ENCODE data around the gene DNASE1L3. TPM values are rescaled to one million over a fixed set of nuclear protein-coding genes. Genes with fewer than 3 reads are reported as not detected.

The DNASE1L3 gene
- total and polyA plus RNA-seq, 2 donors (not counting 1 experiment from before 2014, with no cell fraction given), result not detected

DNA sequence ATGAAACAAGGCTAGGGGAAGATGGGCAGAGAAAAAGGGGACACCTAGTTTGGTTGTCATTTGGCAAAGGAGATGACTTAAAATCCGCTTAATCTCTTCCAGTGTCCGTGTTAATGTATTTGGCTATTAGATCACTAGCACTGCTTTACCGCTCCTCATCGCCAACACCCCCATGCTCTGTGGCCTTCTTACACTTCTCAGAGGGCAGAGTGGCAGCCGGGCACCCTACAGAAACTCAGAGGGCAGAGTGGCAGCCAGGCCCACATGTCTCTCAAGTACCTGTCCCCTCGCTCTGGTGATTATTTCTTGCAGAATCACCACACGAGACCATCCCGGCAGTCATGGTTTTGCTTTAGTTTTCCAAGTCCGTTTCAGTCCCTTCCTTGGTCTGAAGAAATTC lies 39.6 kb downstream of the DNASE1L3 start:
- no peak overlapping the region for H3K4me2 ChIP-seq (ENCODE audit: extremely low read depth, insufficient read depth, low read length)
- H3K36me3 ChIP-seq (ENCODE audit: control insufficient read depth, insufficient read depth, low read length), result peaks cover 15% of the 10 kb centered on the region
- H3K9me3 ChIP-seq (ENCODE audit: control insufficient read depth, insufficient read depth, low read depth, low read length), result no peaks in the 10 kb centered on the region
- H3K79me2 ChIP-seq (ENCODE audit: control insufficient read depth, insufficient read depth, low read length), result no peaks in the 10 kb centered on the region
- TF ChIP-seq EZH2 (IDR thresholded peaks at IDR 0.05; ENCODE audit: low read length, missing control alignments), result no peak
- TF ChIP-seq, protein P1, sequence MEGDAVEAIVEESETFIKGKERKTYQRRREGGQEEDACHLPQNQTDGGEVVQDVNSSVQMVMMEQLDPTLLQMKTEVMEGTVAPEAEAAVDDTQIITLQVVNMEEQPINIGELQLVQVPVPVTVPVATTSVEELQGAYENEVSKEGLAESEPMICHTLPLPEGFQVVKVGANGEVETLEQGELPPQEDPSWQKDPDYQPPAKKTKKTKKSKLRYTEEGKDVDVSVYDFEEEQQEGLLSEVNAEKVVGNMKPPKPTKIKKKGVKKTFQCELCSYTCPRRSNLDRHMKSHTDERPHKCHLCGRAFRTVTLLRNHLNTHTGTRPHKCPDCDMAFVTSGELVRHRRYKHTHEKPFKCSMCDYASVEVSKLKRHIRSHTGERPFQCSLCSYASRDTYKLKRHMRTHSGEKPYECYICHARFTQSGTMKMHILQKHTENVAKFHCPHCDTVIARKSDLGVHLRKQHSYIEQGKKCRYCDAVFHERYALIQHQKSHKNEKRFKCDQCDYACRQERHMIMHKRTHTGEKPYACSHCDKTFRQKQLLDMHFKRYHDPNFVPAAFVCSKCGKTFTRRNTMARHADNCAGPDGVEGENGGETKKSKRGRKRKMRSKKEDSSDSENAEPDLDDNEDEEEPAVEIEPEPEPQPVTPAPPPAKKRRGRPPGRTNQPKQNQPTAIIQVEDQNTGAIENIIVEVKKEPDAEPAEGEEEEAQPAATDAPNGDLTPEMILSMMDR (conservative IDR thresholded peaks at IDR 0.05 in 1 of 2, IDR thresholded peaks at IDR 0.05 in 1 of 2; ENCODE audit: low read depth in 1 of 2, low read length in 2 of 2), result no peak
- H4K20me1 ChIP-seq (ENCODE audit: control insufficient read depth, extremely low read depth, insufficient read depth, low read length), result no peaks in the 10 kb centered on the region
- H3K4me1 ChIP-seq (ENCODE audit: control insufficient read depth, extremely low read depth, insufficient read depth, low read length), result peaks cover 13% of the 10 kb centered on the region
- no peak overlapping the region for H3K4me3 ChIP-seq (replicated peaks in 1 of 4; ENCODE audit: control extremely low read depth in 1 of 4, insufficient read depth in 1 of 4, low read depth in 3 of 4, low read length in 4 of 4)
- H3K27ac ChIP-seq (ENCODE audit: insufficient read depth, low read length), result no peak overlapping the region
- no peaks in the 10 kb centered on the region for H3K27me3 ChIP-seq (ENCODE audit: control insufficient read depth, insufficient read depth, low read length)
- no peak overlapping the region for H2AFZ ChIP-seq (ENCODE audit: low read length)
- H3K9ac ChIP-seq (ENCODE audit: insufficient read depth, low read length), result no peak overlapping the region
- DNase-seq (ENCODE audit: low read depth in 2 of 2), result no peak

- Histone ChIP-seq H3K9ac (ENCODE audit: insufficient read depth, low read length) (no peak overlapping the region), H3K4me2 (ENCODE audit: extremely low read depth, insufficient read depth, low read length) (no peak overlapping the region), H3K27ac (ENCODE audit: insufficient read depth, low read length) (no peak overlapping the region), H3K79me2 (ENCODE audit: control insufficient read depth, insufficient read depth, low read length) (no peaks in the 10 kb centered on the region), H3K4me1 (ENCODE audit: control insufficient read depth, extremely low read depth, insufficient read depth, low read length) (peaks cover 9% of the 10 kb centered on the region), H3K27me3 (ENCODE audit: control insufficient read depth, insufficient read depth, low read length) (no peaks in the 10 kb centered on the region), H3K9me3 (ENCODE audit: control insufficient read depth, insufficient read depth, low read depth, low read length) (no peaks in the 10 kb centered on the region), H4K20me1 (ENCODE audit: control insufficient read depth, extremely low read depth, insufficient read depth, low read length) (no peaks in the 10 kb centered on the region), H3K36me3 (ENCODE audit: control insufficient read depth, insufficient read depth, low read length) (peaks cover 15% of the 10 kb centered on the region), H2AFZ (ENCODE audit: low read length) (no peak overlapping the region), H3K4me3 (replicated peaks in 1 of 4; ENCODE audit: control extremely low read depth in 1 of 4, insufficient read depth in 1 of 4, low read depth in 3 of 4, low read length in 4 of 4) (no peak overlapping the region)
- DNase-seq (ENCODE audit: low read depth in 2 of 2), result no peak
- TF ChIP-seq, protein P1 (conservative IDR thresholded peaks at IDR 0.05 in 1 of 2, IDR thresholded peaks at IDR 0.05 in 1 of 2; ENCODE audit: low read depth in 1 of 2, low read length in 2 of 2), result no peak
- TF ChIP-seq EZH2 (IDR thresholded peaks at IDR 0.05; ENCODE audit: low read length, missing control alignments), result no peak
Measured at GRCh38 chr3:58170376-58170775, 40.4 kb downstream of the DNASE1L3 start.

DNA sequence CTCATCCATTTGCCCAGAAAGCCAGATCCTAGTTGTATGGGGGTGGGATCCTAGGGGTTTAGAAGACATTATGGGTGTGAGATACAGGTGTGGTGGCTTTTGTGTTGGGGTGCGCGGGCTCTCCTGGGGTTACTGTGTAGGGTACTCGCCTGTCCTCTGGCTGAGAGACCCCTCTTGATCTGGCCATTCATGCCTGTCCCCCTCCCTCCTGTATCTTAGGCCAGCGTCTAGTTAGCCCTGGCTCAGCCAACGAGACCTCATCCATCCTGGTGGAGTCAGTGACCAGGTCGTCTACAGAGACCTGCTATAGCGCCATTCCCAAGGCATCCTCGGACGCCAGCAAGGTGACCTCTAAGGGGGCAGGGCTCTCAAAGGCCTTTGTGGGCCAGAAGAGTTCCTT lies 41.4 kb downstream of the DNASE1L3 start:
- Histone ChIP-seq H3K9ac (ENCODE audit: insufficient read depth, low read length) (no peak overlapping the region), H3K27ac (ENCODE audit: insufficient read depth, low read length) (no peak overlapping the region), H3K36me3 (ENCODE audit: control insufficient read depth, insufficient read depth, low read length) (peaks cover 17% of the 10 kb centered on the region), H3K4me2 (ENCODE audit: extremely low read depth, insufficient read depth, low read length) (no peak overlapping the region), H2AFZ (ENCODE audit: low read length) (no peak overlapping the region), H3K9me3 (ENCODE audit: control insufficient read depth, insufficient read depth, low read depth, low read length) (no peaks in the 10 kb centered on the region), H4K20me1 (ENCODE audit: control insufficient read depth, extremely low read depth, insufficient read depth, low read length) (no peaks in the 10 kb centered on the region), H3K27me3 (ENCODE audit: control insufficient read depth, insufficient read depth, low read length) (no peaks in the 10 kb centered on the region), H3K79me2 (ENCODE audit: control insufficient read depth, insufficient read depth, low read length) (no peaks in the 10 kb centered on the region), H3K4me1 (ENCODE audit: control insufficient read depth, extremely low read depth, insufficient read depth, low read length) (peaks cover 3% of the 10 kb centered on the region), H3K4me3 (replicated peaks in 1 of 4; ENCODE audit: control extremely low read depth in 1 of 4, insufficient read depth in 1 of 4, low read depth in 3 of 4, low read length in 4 of 4) (no peak overlapping the region)
- no peak for TF ChIP-seq EZH2 (IDR thresholded peaks at IDR 0.05; ENCODE audit: low read length, missing control alignments)
- TF ChIP-seq, protein P1 (conservative IDR thresholded peaks at IDR 0.05 in 1 of 2, IDR thresholded peaks at IDR 0.05 in 1 of 2; ENCODE audit: low read depth in 1 of 2, low read length in 2 of 2), result no peak
- DNase-seq (ENCODE audit: low read depth in 2 of 2), result no peak

Data from fibroblast of lung (primary cell).